ENCODE measurements around the gene KCTD2.

The KCTD2 gene

GRCh38 chr17:75065562-75066151 lies 18.6 kb downstream of the KCTD2 start:
- H3K27ac ChIP-seq (ENCODE audit: low read depth, low read length), result no peak overlapping the region
- no peaks in the 10 kb centered on the region for H4K20me1 ChIP-seq (ENCODE audit: low read depth, low read length)
- no peaks in the 10 kb centered on the region for H3K9me3 ChIP-seq (ENCODE audit: insufficient read depth, low read length)
- no peaks in the 10 kb centered on the region for H3K27me3 ChIP-seq (ENCODE audit: low read length)
- no peaks in the 10 kb centered on the region for H3K9me2 ChIP-seq (replicated peaks; ENCODE audit: insufficient read depth, low read length)
- TF ChIP-seq EZH2phosphoT487 (conservative IDR thresholded peaks at IDR 0.05; ENCODE audit: low read length) (no peak), CTCF (IDR thresholded peaks at IDR 0.05; ENCODE audit: insufficient read depth, low read length, poor library complexity, severe bottlenecking) (no peak)
- 0 out of 2 replicates have a peak, but pooled peaks cover 2% of the 10 kb centered on the region for H3K36me3 ChIP-seq (ENCODE audit: low read length)
- H3K4me3 ChIP-seq (ENCODE audit: insufficient read depth, low read length, poor library complexity, severe bottlenecking), result no peak overlapping the region
- no peaks in the 10 kb centered on the region for H3K79me2 ChIP-seq (ENCODE audit: insufficient read depth, low read length)
- H3K4me2 ChIP-seq (ENCODE audit: low read depth, low read length, poor library complexity, severe bottlenecking), result no peak overlapping the region
- no peak overlapping the region for H3K9ac ChIP-seq (ENCODE audit: low read length)
- H2AFZ ChIP-seq (ENCODE audit: low read depth, low read length, severe bottlenecking), result no peak overlapping the region
- no peaks in the 10 kb centered on the region for H3F3A ChIP-seq (ENCODE audit: insufficient read depth)

- no peak for TF ChIP-seq CTCF (IDR thresholded peaks at IDR 0.05; ENCODE audit: insufficient read depth, low read length, poor library complexity, severe bottlenecking)
- no peak for TF ChIP-seq EZH2phosphoT487 (conservative IDR thresholded peaks at IDR 0.05; ENCODE audit: low read length)
These were observed 20.8 kb downstream of the KCTD2 start for GRCh38 chr17:75067856-75068255.

DNA sequence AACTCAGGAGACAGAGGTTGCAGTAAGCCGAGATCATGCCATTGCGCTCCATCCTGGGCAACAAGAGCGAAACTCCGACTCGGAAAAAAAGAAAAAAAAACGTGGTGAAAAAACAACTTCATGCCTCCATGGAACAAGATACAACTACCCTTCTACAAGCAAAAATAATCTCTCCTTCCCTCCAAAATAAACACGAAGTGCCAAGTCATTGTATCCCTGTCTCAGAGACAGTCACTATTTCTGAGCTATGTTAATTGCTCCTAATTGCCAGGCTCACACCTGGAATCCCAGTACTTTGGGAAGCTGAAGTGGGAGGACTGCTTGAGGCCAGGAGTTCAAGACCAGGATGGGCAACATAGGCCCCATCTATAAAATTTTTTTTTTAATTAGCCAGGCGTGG lies 21.7 kb downstream of the KCTD2 start:
- no peak for TF ChIP-seq CTCF (IDR thresholded peaks at IDR 0.05; ENCODE audit: insufficient read depth, low read length, poor library complexity, severe bottlenecking)
- no peak for TF ChIP-seq EZH2phosphoT487 (conservative IDR thresholded peaks at IDR 0.05; ENCODE audit: low read length)
- Histone ChIP-seq H3K4me2 (ENCODE audit: low read depth, low read length, poor library complexity, severe bottlenecking) (no peak overlapping the region), H3K9ac (ENCODE audit: low read length) (no peak overlapping the region), H3K27me3 (ENCODE audit: low read length) (no peaks in the 10 kb centered on the region), H3K9me2 (replicated peaks; ENCODE audit: insufficient read depth, low read length) (no peaks in the 10 kb centered on the region), H3K36me3 (ENCODE audit: low read length) (no peaks in the 10 kb centered on the region), H3K9me3 (ENCODE audit: insufficient read depth, low read length) (no peaks in the 10 kb centered on the region), H3F3A (ENCODE audit: insufficient read depth) (no peaks in the 10 kb centered on the region), H3K4me3 (ENCODE audit: insufficient read depth, low read length, poor library complexity, severe bottlenecking) (no peak overlapping the region), H3K79me2 (ENCODE audit: insufficient read depth, low read length) (no peaks in the 10 kb centered on the region), H3K27ac (ENCODE audit: low read depth, low read length) (no peak overlapping the region), H4K20me1 (ENCODE audit: low read depth, low read length) (no peaks in the 10 kb centered on the region), H2AFZ (ENCODE audit: low read depth, low read length, severe bottlenecking) (no peak overlapping the region)

More at GRCh38 chr17:75067856-75068255, 20.8 kb downstream of the KCTD2 start:
- H2AFZ ChIP-seq (ENCODE audit: low read depth, low read length, severe bottlenecking), result no peak overlapping the region
- no peaks in the 10 kb centered on the region for H3K79me2 ChIP-seq (ENCODE audit: insufficient read depth, low read length)
- H3K9me2 ChIP-seq (replicated peaks; ENCODE audit: insufficient read depth, low read length), result no peaks in the 10 kb centered on the region
- H4K20me1 ChIP-seq (ENCODE audit: low read depth, low read length), result no peaks in the 10 kb centered on the region
- H3F3A ChIP-seq (ENCODE audit: insufficient read depth), result no peaks in the 10 kb centered on the region
- no peaks in the 10 kb centered on the region for H3K27me3 ChIP-seq (ENCODE audit: low read length)
- no peak overlapping the region for H3K27ac ChIP-seq (ENCODE audit: low read depth, low read length)
- no peak overlapping the region for H3K4me3 ChIP-seq (ENCODE audit: insufficient read depth, low read length, poor library complexity, severe bottlenecking)
- no peak overlapping the region for H3K9ac ChIP-seq (ENCODE audit: low read length)
- H3K36me3 ChIP-seq (ENCODE audit: low read length), result no peaks in the 10 kb centered on the region
- H3K9me3 ChIP-seq (ENCODE audit: insufficient read depth, low read length), result no peaks in the 10 kb centered on the region
- H3K4me2 ChIP-seq (ENCODE audit: low read depth, low read length, poor library complexity, severe bottlenecking), result no peak overlapping the region
